Right lung (tissue), 5 donors: ENCODE results near the gene FNDC8. TPM values are rescaled to one million over a fixed set of nuclear protein-coding genes. Genes with fewer than 3 reads are reported as not detected.
A peak's percentile ranks its signal among the peaks of the same experiment; 100 is the strongest.
"Not testable (repeated sequence)": the region's sequence is repeated elsewhere in the genome, so short reads cannot be mapped to it uniquely, and the experiment has no call there.

Source experiments
- DNase-seq, 2 donors: peaks; one replicate each; pipeline ENCODE4 v3.0.0-alpha.2; 2013
- polyA plus RNA-seq, 5 donors: library from polyadenylated mRNA; unstranded; fragments of 120-200 nt; gene quantifications; one replicate each; pipeline versions ENCODE4 v1.2.1 to v1.2.3, GENCODE V29; 2013; ENCODE audit warnings: inconsistent platforms in 1 of 5, low replicate concordance in 1 of 5; ENCODE audit not compliant: insufficient read length in 5 of 5, insufficient read depth in 1 of 5

Gene FNDC8
- polyA plus RNA-seq, 5 donors = 0.14 to 0.41 (median 0.22) TPM; not detected in 2

- DNase-seq = no peak
Observed at GRCh38 chr17:35094902-35095301, 26.5 kb upstream of the FNDC8 start.

GRCh38 chr17:35095741-35096140, 25.7 kb upstream of the FNDC8 start:
- no peak for DNase-seq

GRCh38 chr17:35097776-35098175, 23.6 kb upstream of the FNDC8 start:
- DNase-seq = no peak

GRCh38 chr17:35099908-35100307, 21.5 kb upstream of the FNDC8 start:
- no peak for DNase-seq

DNA sequence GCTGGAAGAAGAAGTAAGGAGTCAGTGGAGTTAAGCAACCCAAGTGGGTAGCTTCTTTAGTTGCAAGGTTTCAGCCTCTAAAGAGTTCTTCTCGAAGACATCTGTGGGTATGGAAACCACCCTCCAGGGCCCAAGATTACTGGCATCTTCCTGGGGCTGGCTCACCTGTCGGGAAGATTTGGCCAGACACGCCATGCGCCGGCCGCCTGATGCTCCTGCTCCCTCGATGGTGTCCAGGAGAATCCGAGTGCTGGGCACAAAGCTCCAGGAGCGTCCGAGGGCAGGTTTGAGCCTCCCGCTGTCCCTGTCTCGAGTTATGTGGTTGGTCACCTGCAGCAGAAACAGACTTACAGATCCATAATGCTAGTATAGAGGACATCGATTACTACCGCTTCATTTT, 20.4 kb upstream of the FNDC8 start:
- DNase-seq = no peak

DNA sequence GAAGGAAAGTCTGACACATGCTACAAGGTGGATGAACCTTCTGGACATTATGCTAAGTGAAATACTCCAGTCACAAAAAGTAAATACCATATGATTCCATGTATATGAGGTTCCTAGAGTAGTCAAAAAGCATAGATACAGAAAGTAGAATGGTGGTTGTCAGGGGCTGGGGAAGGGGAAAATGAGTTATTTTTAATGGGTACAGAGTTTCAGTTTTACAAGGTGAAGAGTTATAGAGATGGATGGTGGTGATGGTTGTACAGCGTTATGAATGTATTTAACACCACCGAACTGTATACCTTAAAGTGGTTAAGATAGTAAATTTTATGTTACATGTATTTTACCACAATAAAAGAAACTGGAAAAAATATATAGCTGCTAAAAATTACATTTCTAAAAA, 19.7 kb upstream of the FNDC8 start:
- DNase-seq = no peak

- DNase-seq = no peak
Observed at GRCh38 chr17:35103271-35103670, 18.1 kb upstream of the FNDC8 start.

GRCh38 chr17:35104844-35105450, 16.5 kb upstream of the FNDC8 start:
- DNase-seq = no peak

- not testable (repeated sequence) for DNase-seq
Observed at GRCh38 chr17:35110791-35111190, 10.6 kb upstream of the FNDC8 start.

DNA sequence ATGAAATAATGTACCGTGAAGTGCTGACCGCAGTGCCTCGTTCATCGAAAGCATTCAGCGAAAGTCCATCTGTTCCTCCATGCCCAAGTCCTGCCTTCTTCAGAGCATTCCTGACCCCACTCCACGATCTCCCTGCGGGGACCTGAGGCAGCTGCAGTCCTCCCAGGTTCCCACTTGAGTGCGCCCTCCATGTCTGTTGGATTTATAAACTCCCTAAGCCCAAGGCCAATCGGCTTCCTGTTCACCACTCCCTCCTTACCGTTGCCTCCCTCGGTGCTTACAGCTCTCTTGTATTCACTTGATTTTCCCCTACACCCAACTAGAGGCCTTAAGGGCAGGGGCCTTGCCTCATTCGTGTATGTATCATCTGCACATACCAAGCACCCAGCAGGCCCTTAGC, 4.6 kb upstream of the FNDC8 start:
- DNase-seq = no peak

DNA sequence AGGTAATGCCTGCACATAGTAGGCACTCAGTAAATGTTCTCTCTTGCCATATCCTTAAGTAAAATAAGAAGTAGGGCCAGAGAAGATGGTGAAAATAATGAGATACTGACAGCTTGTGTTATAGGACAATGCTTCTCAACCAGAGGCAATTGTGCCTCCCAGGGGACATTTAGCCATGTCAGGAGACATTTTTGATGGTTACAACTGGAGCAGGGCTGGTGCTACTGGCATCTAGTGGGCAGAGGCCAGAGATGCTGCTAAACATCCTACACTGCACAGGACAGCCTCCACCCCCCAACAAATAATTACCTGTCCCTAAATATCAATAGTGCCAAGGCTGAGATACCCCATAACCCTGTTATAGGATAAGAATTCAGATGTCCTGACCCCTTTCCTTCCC, 3.4 kb upstream of the FNDC8 start:
- DNase-seq = no peak

GRCh38 chr17:35119370-35120165, 1.8 kb upstream of the FNDC8 start, which contains the start of gene RAD51D:
Gene RAD51D (minus strand): TSS chr17:35119860. CDS start chr17:35119613, 247 bp downstream.
- DNase-seq = peak; percentile 78 to 80

- DNase-seq = peak; percentile 95 to 97
Observed at GRCh38 chr17:35127751-35128514, 6.5 kb downstream of the FNDC8 start.

DNA sequence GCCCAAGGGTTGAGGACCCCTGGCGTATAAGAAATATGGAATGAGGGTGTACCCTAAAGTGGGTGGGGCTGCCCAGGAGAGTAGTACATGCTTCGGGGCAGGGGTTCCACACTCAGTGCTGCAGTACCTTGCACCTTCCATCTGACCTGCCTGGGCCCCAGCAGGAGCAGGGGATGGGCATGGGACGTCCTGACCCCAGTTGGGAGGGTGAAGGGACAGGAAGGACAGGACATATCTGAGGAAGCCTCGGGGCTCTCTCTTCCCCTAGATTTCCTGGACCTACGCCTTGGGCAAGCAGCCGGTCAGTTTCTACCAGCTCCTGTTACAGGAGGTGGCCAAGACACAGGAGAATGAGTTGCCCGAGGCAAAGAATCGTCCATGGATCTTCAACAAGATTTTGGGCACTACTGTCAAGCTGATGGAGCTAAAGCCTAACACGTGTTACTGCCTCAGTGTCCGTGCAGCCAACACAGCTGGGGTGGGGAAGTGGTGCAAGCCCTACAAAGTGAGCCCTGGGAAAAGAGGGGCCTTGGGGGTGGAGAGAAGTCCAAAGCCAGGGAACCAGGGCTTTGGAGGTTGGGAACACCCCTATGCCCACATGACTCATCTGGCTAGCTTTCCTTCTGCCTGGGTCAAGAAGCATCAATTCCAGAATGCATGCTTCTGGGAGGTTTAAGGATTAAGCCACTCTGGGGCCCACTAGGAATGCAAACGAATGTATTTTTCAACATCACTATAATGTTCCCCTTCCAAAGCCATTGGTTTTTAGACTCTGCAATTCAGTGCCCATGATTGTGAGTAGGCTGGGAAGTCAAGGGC, 7.9 kb downstream of the FNDC8 start:
- DNase-seq = no peak

- DNase-seq = no peak
Observed at GRCh38 chr17:35129973-35130351, 8.5 kb downstream of the FNDC8 start.

DNA sequence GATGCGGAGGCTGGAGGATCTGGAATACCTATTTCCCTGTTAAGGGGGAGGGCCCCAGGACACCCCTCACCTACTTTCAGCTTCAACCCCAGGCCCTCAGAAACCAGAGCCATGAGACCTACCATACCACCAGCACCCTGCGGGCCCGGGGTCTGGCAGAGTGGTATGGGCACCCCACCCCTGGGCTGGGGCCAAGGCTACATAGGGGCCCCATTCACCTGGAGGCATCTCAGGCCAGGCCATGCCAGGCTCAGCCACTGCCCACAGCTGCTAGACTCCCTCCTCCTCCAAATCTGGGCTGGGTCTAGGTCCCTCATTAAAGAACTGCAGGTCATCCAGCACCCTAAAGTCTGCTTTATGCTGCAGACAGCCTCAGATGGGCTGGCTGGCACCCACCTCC, 9.0 kb downstream of the FNDC8 start:
- DNase-seq = no peak

GRCh38 chr17:35132099-35132498, 10.7 kb downstream of the FNDC8 start:
- no peak for DNase-seq

DNA sequence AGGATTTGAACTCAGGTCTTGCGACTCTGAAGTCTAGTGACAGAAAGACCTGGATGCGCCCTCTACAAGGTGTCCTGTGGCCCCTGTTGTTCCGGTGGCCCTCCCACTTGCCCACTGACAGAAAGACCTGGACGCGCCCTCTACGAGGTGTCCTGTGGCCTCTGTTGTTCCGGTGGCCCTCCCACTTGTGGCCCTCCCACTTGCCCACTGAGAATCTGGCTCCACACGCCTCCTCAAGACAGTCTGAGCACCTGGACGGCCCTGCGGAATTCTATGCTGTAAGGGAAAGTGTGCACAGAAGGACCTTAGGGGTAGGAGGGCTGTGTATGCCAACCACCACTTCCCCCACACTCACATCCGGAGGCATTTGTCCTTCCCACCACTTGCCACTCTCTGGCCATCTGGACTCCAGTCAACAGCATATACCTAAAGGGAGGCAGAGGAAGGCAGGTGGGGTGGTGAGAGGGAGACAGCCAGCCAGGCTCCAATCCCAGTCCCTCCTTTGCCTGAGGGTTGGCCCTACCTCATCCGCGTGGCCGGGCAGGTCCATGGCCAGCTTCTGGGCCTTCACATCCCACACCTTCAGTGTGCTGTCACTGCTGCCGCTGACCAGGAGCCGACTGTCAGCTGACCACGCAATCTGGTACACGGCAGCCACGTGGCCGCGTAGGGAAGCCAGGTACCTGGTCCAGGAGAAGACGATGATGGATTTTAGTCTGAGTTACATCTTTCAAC, 11.6 kb downstream of the FNDC8 start:
- no peak for DNase-seq

- no peak for DNase-seq
Observed at GRCh38 chr17:35135322-35135721, 13.9 kb downstream of the FNDC8 start.

GRCh38 chr17:35138218-35138617, 16.8 kb downstream of the FNDC8 start:
- DNase-seq = no peak
